ENCODE results near the gene SCT. TPM values are rescaled to one million over a fixed set of nuclear protein-coding genes. Genes with fewer than 3 reads are reported as not detected.

The SCT gene
- total and polyA plus RNA-seq, 2 donors (not counting 1 experiment from before 2014, with no cell fraction given): not detected

- Histone ChIP-seq H3K4me1 (ENCODE audit: control insufficient read depth in 2 of 2, insufficient read depth in 2 of 2, low read length in 2 of 2) (peaks cover 18 to 35% of the 10 kb centered on the region in 2 donors), H4K20me1 (ENCODE audit: control insufficient read depth, insufficient read depth, low read length, poor library complexity, severe bottlenecking) (peaks cover 37% of the 10 kb centered on the region), H3K4me3 (ENCODE audit: control extremely low read depth in 1 of 5, extremely low read depth in 1 of 5, insufficient read depth in 1 of 5, low read depth in 2 of 5, low read length in 4 of 5) (peak overlapping the region; percentile 14 to 83 (median 79)), H3K27ac (ENCODE audit: low read length in 2 of 2) (peak overlapping the region; percentile 81 to 85), H3K9me3 (ENCODE audit: control extremely low read depth in 1 of 3, control insufficient read depth in 2 of 3, insufficient read depth in 1 of 3, low read length in 2 of 3) (no peaks in the 10 kb centered on the region), H3K27me3 (replicated peaks in 1 of 4; ENCODE audit: control extremely low read depth in 1 of 4, control insufficient read depth in 3 of 4, insufficient read depth in 4 of 4, low read length in 3 of 4) (no peaks in the 10 kb centered on the region), H2AFZ (ENCODE audit: insufficient read depth, low read depth, low read length, poor library complexity, severe bottlenecking) (peak overlapping the region; percentile 80), H3K9ac (ENCODE audit: low read length) (peak overlapping the region; percentile 80), H3K36me3 (replicated peaks in 1 of 2; ENCODE audit: control extremely low read depth in 1 of 2, control insufficient read depth in 1 of 2, extremely low read depth in 1 of 2, insufficient read depth in 2 of 2, low read length in 1 of 2) (peaks cover 0 to 25% of the 10 kb centered on the region in 2 experiments), H3K79me2 (ENCODE audit: control insufficient read depth, insufficient read depth, low read length) (peaks cover 6% of the 10 kb centered on the region), H3K4me2 (replicated peaks; ENCODE audit: low read depth, low read length, poor library complexity, severe bottlenecking) (peak overlapping the region; percentile 90)
- 48% methylated on average over 30 of the region's 39 CpGs for WGBS (ENCODE audit: insufficient coverage)
- TF ChIP-seq, protein P1, sequence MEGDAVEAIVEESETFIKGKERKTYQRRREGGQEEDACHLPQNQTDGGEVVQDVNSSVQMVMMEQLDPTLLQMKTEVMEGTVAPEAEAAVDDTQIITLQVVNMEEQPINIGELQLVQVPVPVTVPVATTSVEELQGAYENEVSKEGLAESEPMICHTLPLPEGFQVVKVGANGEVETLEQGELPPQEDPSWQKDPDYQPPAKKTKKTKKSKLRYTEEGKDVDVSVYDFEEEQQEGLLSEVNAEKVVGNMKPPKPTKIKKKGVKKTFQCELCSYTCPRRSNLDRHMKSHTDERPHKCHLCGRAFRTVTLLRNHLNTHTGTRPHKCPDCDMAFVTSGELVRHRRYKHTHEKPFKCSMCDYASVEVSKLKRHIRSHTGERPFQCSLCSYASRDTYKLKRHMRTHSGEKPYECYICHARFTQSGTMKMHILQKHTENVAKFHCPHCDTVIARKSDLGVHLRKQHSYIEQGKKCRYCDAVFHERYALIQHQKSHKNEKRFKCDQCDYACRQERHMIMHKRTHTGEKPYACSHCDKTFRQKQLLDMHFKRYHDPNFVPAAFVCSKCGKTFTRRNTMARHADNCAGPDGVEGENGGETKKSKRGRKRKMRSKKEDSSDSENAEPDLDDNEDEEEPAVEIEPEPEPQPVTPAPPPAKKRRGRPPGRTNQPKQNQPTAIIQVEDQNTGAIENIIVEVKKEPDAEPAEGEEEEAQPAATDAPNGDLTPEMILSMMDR (IDR thresholded peaks at IDR 0.05): no peak
- TF ChIP-seq EZH2 (IDR thresholded peaks at IDR 0.05; ENCODE audit: borderline replicate concordance, insufficient read depth, low read depth, low read length, poor library complexity, severe bottlenecking): no peak
- DNase-seq (no peak), ATAC-seq (ENCODE audit: low read depth) (no peak)
- Mint-ChIP-seq H3K27me3 (no peaks in the 10 kb centered on the region), H3K9me3 (ENCODE audit: insufficient read depth) (no peaks in the 10 kb centered on the region), H3K27ac (peak overlapping the region; percentile 94), H3K4me3 (peak overlapping the region; percentile 92), H3K4me1 (peaks cover 17% of the 10 kb centered on the region)
- CTCF ChIA-PET: interaction anchor here (1.1 to 1.3 kb wide), 4 partner anchors 12 to 110 kb away, joined by 3 to 4 read pairs (median 3); no protein-coding TSS in a partner anchor
- intact Hi-C loops (cut with micrococcal nuclease): loop anchor here (1.0 to 10.0 kb wide), 7 partner anchors 40 to 188 kb away; partner anchors contain the start of genes DEAF1, LMNTD2, PHRF1 and PIDD1
- POLR2A ChIA-PET: interaction anchor here (1.0 to 1.5 kb wide), 6 partner anchors 8 to 98 kb away, joined by 3 to 13 read pairs (median 3); partner anchors contain the start of genes DEAF1, HRAS, LRRC56 and PHRF1
Measured at GRCh38 chr11:616320-617198, 10.4 kb downstream of the SCT start.

Data from B cell (primary cell).